Cardiac muscle cell (in vitro differentiated cells and primary cell): ENCODE results near the gene ADGRG3. TPM values are rescaled to one million over a fixed set of nuclear protein-coding genes. Genes with fewer than 3 reads are reported as not detected.

Experiments
- DNase-seq, 2 donors: peaks; one replicate each; pipeline versions ENCODE4 v3.0.0 to v3.0.0-alpha.2; 2010 to 2017; ENCODE audit warnings: low read depth in 1 of 2, low spot score in 1 of 2
- H3K27ac ChIP-seq: fragments of 200-600 bp; sonication (generic); 2 replicates; pipeline ENCODE4 v1.5.1; 2016
- H3K27me3 ChIP-seq: fragments of 200-600 bp; sonication (generic); 2 replicates; pipeline ENCODE4 v1.6.0; 2016; ENCODE audit warnings: control low read depth
- H3K36me3 ChIP-seq: fragments of 200-600 bp; sonication (generic); 2 replicates; pipeline ENCODE4 v1.5.1; 2016; ENCODE audit warnings: control low read depth
- H3K4me1 ChIP-seq: fragments of 200-600 bp; sonication (generic); 2 replicates; pipeline ENCODE4 v1.8.1; 2017; ENCODE audit warnings: low read depth, mild to moderate bottlenecking, mixed run types
- H3K4me3 ChIP-seq: fragments of 200-600 bp; sonication (generic); 2 replicates; pipeline ENCODE4 v1.5.1; 2016; ENCODE audit warnings: mild to moderate bottlenecking
- H3K9me3 ChIP-seq: fragments of 200-600 bp; sonication (generic); 2 replicates; pipeline ENCODE4 v1.5.1; 2017; ENCODE audit warnings: low read depth, mild to moderate bottlenecking, control low read depth
- CTCF ChIP-seq: IDR thresholded peaks from 2 replicates; pipeline ENCODE4 v1.5.1; 2012; ENCODE audit warnings: low read depth, mild to moderate bottlenecking, low read length
- polyA plus RNA-seq: library from polyadenylated mRNA; unstranded; fragments of >200 nt; fragmentation: Nextera tagmentation; extraction: Ambion mirVana; gene quantifications from 2 replicates; pipeline ENCODE4 v1.2.1, GENCODE V29; 2016
- total RNA-seq: library from RNA; depleted of rRNA; stranded (reverse); fragments of >200 nt; gene quantifications from 2 replicates; pipeline ENCODE4 v1.2.3, GENCODE V29; 2016

ADGRG3 gene
- total and polyA plus RNA-seq, 2 experiments from 2014 or later, result not detected

GRCh38 chr16:57714047-57714446 is 45.9 kb downstream of the ADGRG3 start:
- Histone ChIP-seq H3K36me3 (no peaks in the 10 kb centered on the region), H3K9me3 (no peaks in the 10 kb centered on the region), H3K4me1 (no peaks in the 10 kb centered on the region), H3K4me3 (no peak overlapping the region), H3K27me3 (no peaks in the 10 kb centered on the region), H3K27ac (no peak overlapping the region)
- TF ChIP-seq CTCF, result no peak
- no peak for DNase-seq

DNA sequence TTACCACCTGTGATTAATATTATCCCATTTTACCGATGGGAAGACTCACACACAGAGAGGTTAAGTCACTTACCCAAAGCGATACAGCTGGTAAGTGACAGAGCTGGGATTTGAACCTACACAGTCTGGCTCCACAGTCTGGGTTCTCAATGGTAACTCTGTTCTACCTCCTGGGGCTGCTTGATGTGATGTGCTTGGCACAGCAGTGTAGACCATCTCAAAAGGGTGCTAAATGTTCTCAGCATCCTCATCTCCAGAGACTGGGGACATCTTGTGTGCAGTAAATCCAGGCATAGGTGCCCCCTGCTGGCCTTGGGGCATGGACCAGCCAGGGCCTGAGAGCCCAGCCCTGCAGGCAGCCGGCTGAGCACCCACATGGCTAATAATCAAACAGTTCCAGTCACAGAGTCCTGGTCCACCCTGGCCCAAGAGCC is 52.1 kb downstream of the ADGRG3 start:
- Histone ChIP-seq H3K4me3 (no peak overlapping the region), H3K27ac (no peak overlapping the region), H3K4me1 (no peaks in the 10 kb centered on the region), H3K27me3 (no peaks in the 10 kb centered on the region), H3K9me3 (no peaks in the 10 kb centered on the region), H3K36me3 (no peaks in the 10 kb centered on the region)
- TF ChIP-seq CTCF, result peak; percentile 85
- peak; percentile 70 to 77 for DNase-seq

DNA sequence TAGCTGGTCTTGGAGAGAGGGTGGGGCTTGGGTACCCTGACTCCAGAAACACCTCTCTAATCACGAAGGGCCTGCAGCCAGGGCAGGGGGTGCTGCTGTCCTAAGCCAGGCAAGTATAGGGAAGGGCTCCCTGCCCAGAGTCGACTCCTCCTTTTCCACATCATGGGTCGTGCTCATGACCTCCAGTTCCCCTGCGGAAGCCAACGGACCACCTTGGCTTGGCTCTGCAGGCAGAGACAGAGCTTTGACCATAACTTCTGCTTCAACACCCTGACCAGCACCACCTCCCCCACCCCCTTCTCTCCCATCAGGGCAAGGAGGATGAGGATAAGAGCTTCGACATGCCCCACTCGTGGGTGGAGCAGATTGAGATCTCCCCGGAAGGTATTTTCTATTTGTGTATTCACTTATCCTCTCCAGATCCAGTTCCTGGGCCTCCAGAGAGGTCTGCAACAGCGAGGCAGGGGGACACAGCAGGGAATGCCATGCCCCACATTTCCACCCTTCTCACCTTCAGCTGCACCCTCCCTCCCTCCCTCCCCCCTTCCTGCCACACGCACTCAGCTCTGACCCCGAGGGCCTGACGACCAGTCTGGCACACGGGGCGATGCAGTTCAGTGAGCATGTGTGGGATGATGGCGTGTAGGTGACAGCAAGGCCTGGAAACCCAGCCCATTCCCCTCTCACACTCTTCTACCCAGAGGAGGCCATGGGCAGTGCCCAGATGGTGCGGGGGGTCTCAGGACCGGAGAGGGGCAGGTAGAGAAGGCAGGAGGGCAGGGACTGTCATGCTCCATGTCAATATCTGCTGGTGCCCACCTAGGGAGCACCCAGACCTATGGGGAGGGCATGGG is 53.5 kb downstream of the ADGRG3 start:
- Histone ChIP-seq H3K27me3 (no peaks in the 10 kb centered on the region), H3K27ac (no peak overlapping the region), H3K36me3 (no peaks in the 10 kb centered on the region), H3K4me3 (no peak overlapping the region), H3K4me1 (no peaks in the 10 kb centered on the region), H3K9me3 (no peaks in the 10 kb centered on the region)
- no peak for DNase-seq
- no peak for TF ChIP-seq CTCF

- no peak for TF ChIP-seq CTCF
- H3K27me3 ChIP-seq, result no peaks in the 10 kb centered on the region
- H3K27ac ChIP-seq, result no peak overlapping the region
- no peak for DNase-seq
- H3K36me3 ChIP-seq, result no peaks in the 10 kb centered on the region
- H3K4me3 ChIP-seq, result no peak overlapping the region
- H3K9me3 ChIP-seq, result no peaks in the 10 kb centered on the region
- no peaks in the 10 kb centered on the region for H3K4me1 ChIP-seq
Measured at GRCh38 chr16:57722210-57722499, 54.0 kb downstream of the ADGRG3 start.

- no peaks in the 10 kb centered on the region for H3K4me1 ChIP-seq
- no peak overlapping the region for H3K27ac ChIP-seq
- no peak overlapping the region for H3K4me3 ChIP-seq
- H3K27me3 ChIP-seq, result no peaks in the 10 kb centered on the region
- no peak for DNase-seq
- TF ChIP-seq CTCF, result no peak
- H3K9me3 ChIP-seq, result no peaks in the 10 kb centered on the region
- no peaks in the 10 kb centered on the region for H3K36me3 ChIP-seq
Measured at GRCh38 chr16:57722651-57723050, 54.5 kb downstream of the ADGRG3 start.
